Measurements from ENCODE around the gene SETD5.

The SETD5 gene

DNA sequence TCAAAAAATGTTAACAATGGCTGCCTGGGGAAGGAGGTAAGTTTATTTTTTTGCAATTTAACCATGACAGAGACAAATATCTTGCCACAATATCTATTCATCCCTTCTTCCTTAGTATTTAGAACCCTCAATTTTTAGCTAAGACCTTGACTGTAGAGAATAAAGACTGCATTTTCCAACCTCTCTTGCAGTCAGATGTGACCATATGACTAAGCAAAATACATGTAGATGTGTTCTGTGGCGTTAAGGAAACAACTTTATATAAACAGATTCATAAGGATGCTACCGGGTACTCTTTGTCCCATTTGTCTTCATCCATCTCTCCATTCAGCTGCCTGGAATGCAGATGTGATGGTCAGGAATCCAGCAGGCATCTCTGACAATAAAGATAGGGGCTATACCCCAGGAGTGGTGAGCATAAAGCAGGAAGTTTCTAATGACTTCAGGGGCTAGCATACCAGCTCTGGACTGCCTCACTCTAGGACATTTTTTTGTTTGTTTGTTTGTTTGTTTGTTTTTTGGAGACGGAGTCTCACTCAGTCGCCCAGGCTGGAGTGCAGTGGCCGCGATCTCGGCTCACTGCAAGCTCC lies 115.1 kb downstream of the SETD5 start:
- DNase-seq (ENCODE audit: low read depth): no peak

DNA sequence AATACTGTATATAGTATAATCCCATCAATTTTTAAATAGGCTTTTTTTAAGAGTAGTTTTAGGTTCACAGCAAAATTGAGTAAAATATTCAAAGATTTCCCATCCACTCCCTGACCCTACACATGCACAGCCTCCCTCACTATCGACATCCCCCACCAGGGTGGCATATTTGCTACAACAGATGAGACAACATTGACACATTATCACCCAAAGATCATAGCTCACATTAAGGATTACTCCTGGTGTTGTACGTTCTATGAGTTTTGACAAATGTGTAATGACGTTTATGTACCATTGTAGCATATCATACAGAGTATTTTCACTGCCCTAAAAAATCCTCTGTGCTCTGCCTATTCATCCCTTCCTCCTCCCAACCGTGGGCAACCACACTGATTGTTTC lies 116.9 kb downstream of the SETD5 start:
- DNase-seq (ENCODE audit: low read depth): no peak

DNA sequence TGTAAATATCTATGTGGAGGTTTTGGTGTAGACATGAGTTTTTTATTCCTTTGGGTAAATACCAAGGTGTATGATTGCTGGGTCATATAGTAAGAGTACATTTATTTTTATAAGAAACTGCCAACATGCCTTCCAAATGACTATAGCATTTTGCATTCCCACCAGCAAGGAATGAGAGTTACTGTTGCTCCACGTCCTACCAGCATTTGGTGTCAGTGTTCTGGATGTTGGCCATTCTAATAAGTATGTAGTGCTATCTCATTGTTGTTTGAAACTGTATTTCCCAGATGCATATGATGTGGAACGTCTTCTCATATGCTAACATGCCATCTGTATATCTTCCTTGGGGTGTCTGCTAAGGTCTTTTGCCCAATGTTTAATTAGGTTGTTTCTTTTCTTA lies 117.5 kb downstream of the SETD5 start:
- DNase-seq (ENCODE audit: low read depth): no peak

DNA sequence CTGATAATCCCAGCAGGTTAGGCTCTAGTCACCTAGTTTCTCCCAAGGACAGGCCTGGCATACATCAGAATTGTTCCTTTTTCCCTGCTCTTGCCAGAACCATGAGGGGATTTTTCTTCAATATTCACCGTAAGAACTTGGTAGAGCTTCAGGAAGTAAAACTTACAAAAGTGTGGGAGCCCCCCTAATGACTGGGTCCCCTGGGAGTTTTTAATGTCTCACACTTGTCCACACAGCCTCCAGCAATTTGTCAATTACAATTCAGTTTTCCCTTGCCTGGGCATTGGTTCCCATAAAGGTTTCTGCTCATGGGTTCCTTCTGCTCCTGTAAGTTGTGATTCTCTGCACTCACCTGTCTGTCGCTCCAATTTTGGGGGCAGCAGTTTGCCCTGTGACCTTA lies 127.7 kb downstream of the SETD5 start:
- DNase-seq (ENCODE audit: low read depth): no peak

All from HS-5 (cell line).